WI38 (cell line): Measurements from ENCODE around the gene GAMT.
"Not testable (repeated sequence)": the region's sequence is repeated elsewhere in the genome, so short reads cannot be mapped to it uniquely, and the experiment has no call there.

Source experiments
- H3K4me3 ChIP-seq: 2 replicates; pipeline ENCODE4 v1.5.1; 2011; ENCODE audit warnings: low read depth, mild to moderate bottlenecking, control low read depth, low read length
- CTCF ChIP-seq: IDR thresholded peaks from 2 replicates; pipeline ENCODE4 v1.5.1; 2012; ENCODE audit warnings: low read depth, mild to moderate bottlenecking, control low read depth, low read length

GAMT gene

GRCh38 chr19:1421958-1422305, 20.6 kb upstream of the GAMT start:
- no peak overlapping the region for H3K4me3 ChIP-seq
- no peak for TF ChIP-seq CTCF

GRCh38 chr19:1421218-1421957, 20.0 kb upstream of the GAMT start:
- TF ChIP-seq CTCF: no peak
- H3K4me3 ChIP-seq: no peak overlapping the region

- H3K4me3 ChIP-seq: no peak overlapping the region
- TF ChIP-seq CTCF: no peak
Observed at GRCh38 chr19:1420590-1420989, 19.2 kb upstream of the GAMT start.

GRCh38 chr19:1420085-1420484, 18.7 kb upstream of the GAMT start:
- H3K4me3 ChIP-seq: not testable (repeated sequence)

GRCh38 chr19:1418951-1419738, 17.8 kb upstream of the GAMT start:
- no peak overlapping the region for H3K4me3 ChIP-seq
- TF ChIP-seq CTCF: no peak

GRCh38 chr19:1418496-1418775, 17.1 kb upstream of the GAMT start:
- no peak overlapping the region for H3K4me3 ChIP-seq
- no peak for TF ChIP-seq CTCF

GRCh38 chr19:1417681-1418495, 16.5 kb upstream of the GAMT start:
- no peak for TF ChIP-seq CTCF
- H3K4me3 ChIP-seq: no peak overlapping the region
